Cardiac fibroblast (primary cell): ENCODE data around the gene CPM.
"Not testable (repeated sequence)": the region's sequence is repeated elsewhere in the genome, so short reads cannot be mapped to it uniquely, and the experiment has no call there.

Source experiments
- DNase-seq, 2 donors: peaks; one replicate each; pipeline versions ENCODE4 v3.0.0 to v3.0.0-alpha.2; 2010; ENCODE audit warnings: low read depth in 2 of 2
- H3K4me3 ChIP-seq, 2 donors: replicated peaks in 1 of 2; 1 replicate in 1 of 2; 2 replicates in 1 of 2; pipeline ENCODE4 v1.5.1; 2011; ENCODE audit warnings: low read depth in 2 of 2, low read length in 2 of 2, mild to moderate bottlenecking in 2 of 2, moderate library complexity in 1 of 2
- TF ChIP-seq, protein P1 (sequence below): IDR thresholded peaks from one replicate; pipeline ENCODE4 v1.5.1; 2011; ENCODE audit warnings: low read depth, mild to moderate bottlenecking, low read length, inconsistent platforms

The CPM gene

DNA sequence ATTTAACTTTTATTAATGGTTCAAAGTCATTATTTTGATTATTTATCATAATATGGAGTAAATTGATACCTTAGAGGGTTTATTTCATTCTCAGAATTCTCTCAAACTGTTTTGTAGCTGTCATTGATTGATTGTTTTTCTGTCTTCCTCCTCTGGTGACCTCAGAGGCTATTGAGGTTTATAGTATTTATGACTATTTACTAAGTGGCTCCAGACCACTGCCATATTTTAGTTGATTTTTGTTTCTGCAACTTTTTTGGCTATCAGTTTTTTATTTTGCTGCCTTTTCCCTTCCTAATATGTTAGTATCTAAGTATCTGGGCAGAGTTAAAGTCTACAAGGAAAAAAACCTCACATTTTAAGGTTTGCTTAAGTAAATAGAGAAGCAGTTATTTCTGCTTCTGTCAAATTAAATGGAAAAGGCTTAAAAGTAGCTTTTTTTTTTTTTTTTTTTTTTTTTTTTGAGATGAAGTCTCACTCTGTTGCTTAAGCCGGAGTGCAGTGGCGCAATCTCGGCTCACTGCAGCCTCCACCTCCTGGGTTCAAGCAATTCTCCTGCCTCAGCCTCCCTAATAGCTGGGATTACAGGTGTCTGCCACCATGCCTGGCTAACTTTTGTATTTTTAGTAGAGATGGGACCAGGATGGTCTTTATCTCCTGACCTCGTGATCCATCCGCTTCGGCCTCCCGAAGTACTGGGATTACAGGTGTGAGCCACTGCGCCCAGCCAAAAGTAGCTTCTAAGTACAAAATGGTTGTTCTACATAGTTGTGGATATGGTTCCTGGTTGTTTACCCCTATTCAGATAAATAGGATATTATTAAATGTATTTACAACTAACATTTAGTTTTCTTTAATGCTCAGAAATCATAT is 116.8 kb downstream of the CPM start:
- no peak for DNase-seq
- H3K4me3 ChIP-seq = no peak overlapping the region
- TF ChIP-seq, protein P1, sequence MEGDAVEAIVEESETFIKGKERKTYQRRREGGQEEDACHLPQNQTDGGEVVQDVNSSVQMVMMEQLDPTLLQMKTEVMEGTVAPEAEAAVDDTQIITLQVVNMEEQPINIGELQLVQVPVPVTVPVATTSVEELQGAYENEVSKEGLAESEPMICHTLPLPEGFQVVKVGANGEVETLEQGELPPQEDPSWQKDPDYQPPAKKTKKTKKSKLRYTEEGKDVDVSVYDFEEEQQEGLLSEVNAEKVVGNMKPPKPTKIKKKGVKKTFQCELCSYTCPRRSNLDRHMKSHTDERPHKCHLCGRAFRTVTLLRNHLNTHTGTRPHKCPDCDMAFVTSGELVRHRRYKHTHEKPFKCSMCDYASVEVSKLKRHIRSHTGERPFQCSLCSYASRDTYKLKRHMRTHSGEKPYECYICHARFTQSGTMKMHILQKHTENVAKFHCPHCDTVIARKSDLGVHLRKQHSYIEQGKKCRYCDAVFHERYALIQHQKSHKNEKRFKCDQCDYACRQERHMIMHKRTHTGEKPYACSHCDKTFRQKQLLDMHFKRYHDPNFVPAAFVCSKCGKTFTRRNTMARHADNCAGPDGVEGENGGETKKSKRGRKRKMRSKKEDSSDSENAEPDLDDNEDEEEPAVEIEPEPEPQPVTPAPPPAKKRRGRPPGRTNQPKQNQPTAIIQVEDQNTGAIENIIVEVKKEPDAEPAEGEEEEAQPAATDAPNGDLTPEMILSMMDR = no peak

DNA sequence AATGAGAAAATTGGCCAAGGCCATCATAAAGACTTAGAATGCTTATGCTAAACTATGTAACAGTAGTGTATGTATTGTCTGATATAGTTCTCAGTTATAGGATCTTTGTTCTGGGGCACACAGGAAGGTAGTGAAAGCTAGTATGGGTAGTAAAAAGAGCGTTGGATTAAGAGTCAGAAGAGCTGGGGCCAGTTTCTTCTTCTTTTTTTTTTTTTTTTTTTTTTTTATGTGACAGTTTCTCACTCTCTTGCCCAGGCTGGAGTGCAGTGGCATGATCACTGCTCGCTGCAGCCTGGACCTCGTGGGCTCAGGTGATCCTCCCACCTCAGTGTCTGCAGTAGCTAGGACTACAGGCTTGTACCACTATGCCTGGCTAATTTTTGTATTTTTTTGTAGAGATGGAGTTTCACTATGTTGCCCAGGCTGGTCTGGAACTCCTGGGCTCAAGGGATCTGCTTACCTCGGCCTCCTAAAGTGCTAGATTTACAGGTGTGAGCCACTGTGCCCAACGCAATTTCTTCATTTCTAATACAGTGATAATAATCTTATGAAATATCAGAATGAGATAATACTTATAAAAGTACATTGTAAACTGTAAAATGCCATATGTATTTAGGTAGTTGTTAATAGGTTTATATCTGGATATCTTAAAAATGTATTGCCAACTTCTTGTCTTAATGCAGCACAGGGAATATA is 117.6 kb downstream of the CPM start:
- no peak for DNase-seq
- TF ChIP-seq, protein P1 = no peak
- H3K4me3 ChIP-seq = no peak overlapping the region

DNA sequence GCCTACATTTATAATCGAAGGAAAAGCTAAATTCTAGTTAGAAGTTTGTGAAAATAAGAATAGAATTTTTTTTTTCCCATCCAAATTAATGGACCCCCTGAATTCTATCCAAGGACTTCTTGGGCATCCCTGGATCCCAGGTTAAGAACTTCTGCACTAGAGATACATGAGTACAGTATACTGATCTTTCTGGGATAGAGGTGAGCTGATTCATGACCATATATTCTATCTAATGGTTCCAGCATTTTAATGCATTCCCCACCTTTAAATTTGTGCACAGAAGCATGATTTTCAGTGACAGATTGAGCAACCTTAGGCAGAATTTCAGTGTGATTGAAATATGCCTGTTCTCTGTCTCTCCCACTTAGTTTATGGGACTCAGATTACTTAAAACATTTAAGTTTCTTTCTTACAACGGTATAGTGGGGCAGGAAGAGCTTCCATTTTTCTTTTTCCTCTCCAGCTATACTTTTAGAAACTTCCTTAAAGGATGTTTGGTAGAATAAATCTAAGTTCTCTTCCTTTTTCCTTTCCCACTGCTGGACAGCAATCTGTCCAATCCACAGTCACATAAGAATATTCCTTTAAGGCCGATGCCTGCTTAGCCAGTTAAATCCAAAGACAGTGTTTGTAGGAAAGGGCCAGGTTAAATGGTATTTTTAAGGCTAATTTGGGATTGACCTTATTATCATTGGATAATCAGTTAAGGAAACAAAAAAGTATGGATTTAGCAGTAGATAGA is 118.3 kb downstream of the CPM start:
- no peak overlapping the region for H3K4me3 ChIP-seq
- TF ChIP-seq, protein P1 = no peak
- DNase-seq = no peak

DNA sequence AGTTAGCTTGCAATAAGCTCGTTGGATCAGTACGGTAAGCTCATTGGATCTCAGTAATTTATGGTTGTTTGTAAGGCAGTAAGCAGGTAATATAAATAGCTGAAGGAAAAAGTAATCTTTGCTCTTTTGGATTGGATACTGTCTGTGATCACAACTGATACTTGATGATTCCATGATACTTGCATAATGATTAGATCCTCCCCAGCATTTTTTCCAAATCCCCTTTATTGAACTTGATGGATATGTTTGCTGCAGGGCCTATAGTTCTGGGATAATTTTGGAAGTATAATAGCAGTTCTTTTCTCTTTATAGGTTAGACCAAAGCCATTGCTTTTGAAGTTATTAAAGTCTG is 119.8 kb downstream of the CPM start:
- DNase-seq = no peak
- TF ChIP-seq, protein P1 = no peak
- peak overlapping the region in 1 of 2 donors; percentile 26 for H3K4me3 ChIP-seq

DNA sequence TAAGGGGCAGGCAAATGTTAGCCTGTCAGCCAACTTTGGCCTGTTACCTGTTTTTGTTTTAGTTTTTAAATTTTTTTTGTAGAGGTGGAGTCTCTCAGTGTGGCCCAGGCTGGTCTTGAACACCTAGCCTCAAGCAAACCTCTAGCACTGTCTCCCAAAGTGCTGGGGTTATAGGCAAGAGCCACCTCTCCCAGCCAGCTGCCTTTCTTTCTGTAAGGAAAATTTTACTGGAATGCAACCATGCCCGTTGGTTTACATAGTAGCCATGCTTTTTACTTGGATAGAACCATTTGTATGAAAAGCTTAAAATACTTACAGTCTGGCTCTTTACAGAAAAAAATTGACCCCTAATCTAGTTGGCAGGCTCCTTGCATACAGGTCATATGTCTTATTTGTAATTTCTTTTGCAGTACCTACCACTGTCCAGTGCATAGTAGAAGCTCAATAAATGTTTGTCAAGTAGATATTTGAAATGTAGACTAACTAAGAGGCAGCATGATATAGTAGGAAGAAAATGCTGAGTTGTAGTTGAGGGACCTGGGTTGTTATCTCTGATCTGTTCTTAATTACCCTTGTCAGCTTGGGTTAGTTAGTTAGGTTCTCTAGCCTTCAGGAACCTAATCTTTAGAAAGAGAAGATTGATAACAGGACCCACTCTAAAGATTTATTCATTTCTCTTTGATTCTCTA is 120.3 kb downstream of the CPM start:
- DNase-seq = no peak
- TF ChIP-seq, protein P1 = no peak
- peak overlapping the region in 1 of 2 donors; percentile 26 for H3K4me3 ChIP-seq

DNA sequence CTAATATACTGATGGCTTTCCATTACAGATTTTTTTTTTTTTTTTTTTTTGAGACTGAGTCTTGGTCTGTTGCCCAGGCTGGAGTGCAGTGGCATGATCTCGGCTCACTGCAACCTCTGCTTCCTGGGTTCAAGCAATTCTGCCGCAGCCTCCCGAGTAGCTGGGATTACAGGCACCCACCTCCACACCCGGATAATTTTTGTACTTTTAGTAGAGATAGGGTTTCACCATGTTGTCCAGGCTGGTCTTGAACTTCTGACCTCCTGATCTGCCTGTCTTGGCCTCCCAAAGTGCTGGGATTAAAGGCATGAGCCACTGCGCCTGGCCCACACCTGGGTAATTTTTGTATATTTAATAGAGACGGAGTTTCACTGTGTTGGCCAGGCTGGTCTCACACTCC is 121.4 kb downstream of the CPM start:
- H3K4me3 ChIP-seq = peak overlapping the region in 1 of 2 donors; percentile 99
- DNase-seq = not testable (repeated sequence)

DNA sequence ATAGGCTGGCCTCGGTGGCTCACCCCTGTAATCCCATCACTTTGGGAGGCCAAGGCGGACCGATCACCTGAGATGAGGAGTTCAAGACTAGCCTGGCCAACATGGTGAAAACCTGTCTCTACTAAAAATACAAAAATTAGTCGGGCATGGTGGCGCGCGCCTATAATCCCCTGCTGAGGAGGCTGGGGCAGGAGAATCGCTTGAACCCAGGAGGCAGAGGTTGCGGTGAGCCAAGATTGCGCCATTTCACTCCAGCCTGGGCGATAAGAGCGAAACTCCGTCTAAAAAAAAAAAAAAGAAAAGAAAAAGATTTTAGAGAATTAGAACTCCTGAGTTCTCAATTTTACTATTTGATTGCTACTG is 123.0 kb downstream of the CPM start:
- not testable (repeated sequence) for DNase-seq
- peak overlapping the region in 1 of 2 donors; percentile 99 for H3K4me3 ChIP-seq
